ENCODE results near the gene FOLR3.
"Not testable (repeated sequence)": the region's sequence is repeated elsewhere in the genome, so short reads cannot be mapped to it uniquely, and the experiment has no call there.

The FOLR3 gene

DNA sequence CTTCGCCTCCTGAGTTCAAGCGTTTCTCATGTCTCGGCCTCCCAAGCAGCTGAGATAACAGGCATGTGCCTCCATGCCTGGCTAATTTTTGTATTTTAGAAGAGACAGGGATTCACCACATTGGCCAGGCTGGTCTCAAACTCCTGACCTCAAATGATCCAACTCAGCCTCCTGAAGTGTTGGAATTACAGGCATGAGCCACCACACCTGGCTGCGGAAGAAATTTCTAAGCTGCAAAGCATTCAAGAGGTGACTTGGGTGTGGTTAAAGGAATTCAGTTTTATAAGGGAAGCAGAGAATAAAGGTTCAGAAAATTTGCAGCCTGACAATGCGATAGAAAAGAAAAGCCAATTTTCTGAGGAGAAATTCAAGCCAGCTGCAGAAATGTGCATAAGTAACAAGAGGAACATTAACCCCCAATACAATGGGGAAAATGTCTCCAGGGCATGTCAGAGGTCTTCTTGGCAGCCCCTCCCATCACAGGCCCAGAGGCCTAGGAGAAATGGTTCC is 33.6 kb downstream of the FOLR3 start:
- DNase-seq: not testable (repeated sequence)

DNA sequence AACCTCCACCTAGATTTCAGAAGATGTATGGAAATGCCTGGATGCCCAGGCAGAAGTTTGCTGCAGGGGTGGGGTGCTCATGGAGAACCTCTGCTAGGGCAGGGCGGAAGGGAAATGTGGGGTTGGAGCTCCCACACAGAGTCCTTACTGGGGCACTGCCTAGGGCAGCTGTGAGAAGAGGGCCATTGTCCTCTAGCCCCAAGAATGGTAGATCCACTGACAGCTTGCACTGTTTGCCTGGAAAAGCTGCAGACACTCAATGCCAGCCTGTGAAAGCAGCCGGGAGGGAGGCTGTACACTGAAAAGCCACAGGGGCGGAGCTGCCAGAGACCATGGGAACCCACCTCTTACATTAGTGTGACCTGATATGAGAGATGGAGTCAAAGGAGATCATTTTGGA is 34.2 kb downstream of the FOLR3 start:
- not testable (repeated sequence) for DNase-seq

DNA sequence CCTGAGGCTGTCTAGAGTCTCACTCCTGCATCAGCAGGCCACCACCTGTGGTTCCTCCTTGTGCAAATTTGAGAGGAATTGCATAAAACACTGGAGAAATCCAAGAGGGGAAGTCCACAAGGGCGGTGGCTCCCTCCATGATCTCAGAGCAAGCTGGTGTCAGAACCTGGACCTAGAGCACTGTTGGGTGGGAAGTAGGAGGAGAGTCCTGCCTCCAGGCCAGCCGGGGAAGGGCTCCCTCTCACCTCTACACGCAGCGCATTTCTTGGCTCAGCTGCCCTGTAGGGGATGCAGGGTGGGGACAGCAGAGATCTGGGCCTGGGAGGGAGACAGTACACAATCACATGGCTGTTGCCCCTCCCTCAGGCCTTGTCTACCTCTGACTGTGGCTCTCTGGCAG is 36.5 kb downstream of the FOLR3 start:
- DNase-seq: not testable (repeated sequence)

DNA sequence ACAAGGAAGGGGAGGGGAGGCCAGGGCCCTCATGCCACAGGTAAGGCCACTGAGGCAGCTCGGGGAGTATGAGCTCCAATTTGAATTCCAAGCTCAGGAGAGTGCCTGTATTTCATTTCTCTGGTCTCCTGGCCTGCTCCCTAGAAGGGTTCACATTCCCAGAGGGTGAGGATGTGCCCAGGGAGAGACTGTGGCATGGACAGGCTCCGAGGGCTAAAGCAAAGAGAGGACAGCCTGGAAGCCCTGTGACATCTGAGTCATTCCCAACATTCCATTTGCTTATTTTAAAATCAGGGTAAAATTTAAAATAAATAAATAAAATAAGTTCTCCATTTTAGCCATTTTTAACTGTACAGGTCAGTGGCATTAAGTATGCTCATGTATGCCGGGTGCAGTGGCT is 37.8 kb downstream of the FOLR3 start:
- DNase-seq: no peak

DNA sequence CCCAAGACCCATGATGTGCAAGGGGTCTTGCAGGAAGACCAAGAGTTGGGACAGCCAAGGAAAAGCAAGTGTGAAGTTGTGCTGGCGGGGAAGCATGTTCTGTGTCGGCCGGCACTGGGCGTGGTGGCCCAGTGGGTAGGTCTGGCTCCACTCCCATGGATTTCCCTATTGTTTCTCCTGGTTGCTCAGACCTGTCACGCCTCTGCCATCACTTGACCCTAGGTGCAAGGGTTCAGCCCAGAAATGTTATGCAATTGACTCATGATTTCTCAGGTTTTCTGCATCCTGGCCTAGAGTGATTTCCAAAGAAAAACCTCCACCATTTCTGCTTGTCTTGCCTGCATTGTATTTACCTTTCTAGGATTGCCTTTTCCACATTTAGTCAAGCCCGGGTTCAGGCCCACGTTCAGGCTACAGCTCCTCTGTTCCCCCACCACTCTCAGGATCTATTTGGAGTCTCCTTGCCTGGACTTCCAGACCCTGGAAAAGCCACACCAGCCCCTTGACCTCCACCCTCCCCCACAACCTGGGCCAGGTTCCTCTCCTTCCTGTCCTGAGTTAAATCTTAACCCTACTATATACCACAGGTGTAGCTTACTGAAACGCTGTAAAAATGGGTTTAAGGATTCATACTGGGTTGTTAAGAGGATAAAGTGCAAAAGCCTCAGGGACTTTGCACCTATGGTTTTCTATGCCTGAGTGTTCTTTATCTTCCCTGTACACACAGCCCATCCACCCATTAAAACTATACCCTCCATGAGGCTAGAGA is 39.0 kb downstream of the FOLR3 start:
- no peak for DNase-seq

DNA sequence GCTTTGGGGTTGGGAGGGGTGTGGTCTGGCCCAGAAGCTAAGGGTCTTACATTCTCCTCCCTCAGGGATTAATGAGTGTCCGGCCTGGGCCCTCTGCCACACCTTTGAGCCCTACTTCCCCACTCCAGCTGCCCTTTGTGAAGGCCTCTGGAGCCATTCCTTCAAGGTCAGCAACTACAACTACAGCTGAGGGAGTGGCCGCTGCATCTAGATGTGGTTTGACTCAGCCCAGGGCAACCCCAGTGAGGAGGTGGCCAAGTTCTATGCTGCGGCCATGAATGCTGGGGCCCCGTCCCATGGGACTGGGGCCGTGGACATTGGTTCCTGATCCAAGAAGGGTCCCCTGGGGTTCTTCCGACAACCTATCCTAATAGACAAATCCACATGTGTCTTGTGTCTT is 42.1 kb downstream of the FOLR3 start:
- DNase-seq: no peak

DNA sequence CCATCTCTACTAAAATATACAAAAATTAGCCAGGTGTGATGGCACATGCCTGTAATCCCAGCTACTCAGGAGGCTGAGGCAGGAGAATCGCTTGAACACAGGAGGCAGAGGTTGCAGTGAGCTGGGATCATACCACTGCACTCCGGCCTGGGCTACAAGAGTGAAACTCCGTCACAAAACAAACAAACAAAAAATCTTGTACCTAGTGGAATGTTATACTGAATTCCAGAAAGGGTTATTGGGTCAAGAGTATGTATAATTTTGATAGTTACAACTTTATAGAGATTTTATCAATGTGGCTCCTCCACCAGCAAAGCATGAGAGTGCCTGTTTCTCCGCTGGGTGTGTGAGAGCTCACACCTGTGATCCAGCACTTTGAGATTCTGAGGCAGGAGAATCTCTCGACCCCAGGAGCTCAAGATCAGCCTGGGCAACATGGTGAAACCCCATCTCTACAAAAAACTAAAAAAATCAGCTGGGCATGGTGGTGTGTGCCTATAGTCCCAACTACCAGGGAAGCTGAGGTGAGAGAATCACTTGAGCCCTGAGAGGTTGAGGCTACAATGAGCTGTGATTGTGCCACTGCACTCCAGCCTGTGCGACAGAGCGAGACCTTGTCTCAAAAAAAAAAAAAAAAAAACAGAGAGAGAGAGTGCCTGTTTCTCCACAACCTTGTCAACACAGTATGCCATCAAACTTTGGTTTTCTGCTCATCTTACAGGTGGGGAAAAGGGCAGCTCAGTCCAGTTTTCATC is 43.7 kb downstream of the FOLR3 start:
- DNase-seq: no peak

DNA sequence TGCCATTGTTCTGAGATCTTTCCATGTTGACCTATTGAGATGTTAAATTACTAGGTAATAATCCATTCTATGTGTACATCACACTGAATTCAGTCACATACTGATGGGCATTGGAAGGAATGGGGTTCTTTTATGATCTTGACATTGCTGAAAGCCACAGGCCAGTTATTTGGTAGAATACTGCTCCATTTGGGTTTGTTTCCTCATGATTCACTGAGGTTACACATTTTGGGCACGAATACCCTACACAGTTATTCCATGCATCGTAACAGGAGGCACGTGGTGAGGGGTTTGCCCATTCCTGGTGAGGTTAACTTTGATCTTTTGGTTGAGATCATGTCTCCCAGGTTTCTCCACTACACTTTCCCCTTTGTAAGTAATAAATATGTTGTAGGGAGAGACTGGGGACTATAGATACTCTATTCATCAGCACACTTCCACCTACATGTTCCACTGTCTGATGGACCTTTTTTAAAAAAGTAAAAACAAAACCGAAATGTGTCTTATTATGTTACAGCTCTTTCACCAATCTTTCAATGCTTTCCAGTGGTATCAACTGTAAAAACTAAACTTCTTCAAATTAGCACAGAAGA is 44.4 kb downstream of the FOLR3 start:
- no peak for DNase-seq

DNA sequence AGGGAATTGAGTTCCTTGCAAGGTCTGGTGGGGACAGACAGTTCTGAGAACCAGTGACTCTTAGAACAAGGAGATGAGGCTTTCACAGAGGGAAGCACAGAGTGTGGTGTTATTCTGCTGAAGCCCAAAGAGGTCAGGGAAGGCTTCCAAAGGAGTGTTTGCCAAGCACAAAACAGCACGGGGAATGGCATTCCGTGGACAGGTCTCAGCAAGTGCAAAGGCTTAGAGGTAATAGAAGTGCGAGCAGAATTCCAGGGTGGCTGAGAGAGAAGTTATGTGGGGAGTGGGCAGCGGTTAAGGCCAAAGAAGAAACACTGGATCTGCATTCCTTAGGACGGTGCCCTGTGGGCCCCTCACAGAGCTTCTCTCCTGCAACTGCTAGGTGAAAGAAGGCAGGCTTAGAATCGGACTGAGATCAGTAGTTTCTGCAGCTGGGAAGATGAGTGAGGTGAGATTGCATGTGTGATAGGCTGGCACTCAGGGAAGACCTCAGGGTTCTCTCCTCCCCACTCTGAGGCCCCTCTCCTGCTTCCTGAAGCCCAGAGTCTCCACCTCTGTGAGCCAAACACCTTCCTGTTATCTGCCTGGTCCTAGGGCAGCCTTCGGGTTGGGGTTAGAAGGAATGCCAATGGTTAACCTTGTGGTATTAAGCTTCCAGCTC is 45.5 kb downstream of the FOLR3 start:
- DNase-seq: not testable (repeated sequence)

DNA sequence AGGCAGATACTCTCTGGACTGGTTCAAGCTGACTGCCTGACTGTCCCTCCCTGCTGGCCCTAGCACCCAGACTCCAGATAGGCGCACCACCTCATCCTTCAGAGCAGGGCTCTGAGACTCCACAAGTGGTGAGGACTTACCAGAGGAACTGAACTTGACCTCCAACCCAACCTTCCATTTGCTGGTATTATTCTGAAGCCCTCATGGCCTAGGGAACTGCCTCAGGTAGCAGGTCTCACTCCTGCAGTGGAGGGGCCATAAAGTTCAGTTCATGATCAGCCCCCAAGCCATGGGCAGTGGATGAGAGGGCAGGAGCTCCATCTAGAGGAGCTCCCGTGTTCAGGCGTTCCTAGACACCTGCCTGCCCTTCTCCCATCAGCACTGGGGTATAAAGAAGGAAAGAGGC is 46.0 kb downstream of the FOLR3 start:
- DNase-seq: not testable (repeated sequence)

DNA sequence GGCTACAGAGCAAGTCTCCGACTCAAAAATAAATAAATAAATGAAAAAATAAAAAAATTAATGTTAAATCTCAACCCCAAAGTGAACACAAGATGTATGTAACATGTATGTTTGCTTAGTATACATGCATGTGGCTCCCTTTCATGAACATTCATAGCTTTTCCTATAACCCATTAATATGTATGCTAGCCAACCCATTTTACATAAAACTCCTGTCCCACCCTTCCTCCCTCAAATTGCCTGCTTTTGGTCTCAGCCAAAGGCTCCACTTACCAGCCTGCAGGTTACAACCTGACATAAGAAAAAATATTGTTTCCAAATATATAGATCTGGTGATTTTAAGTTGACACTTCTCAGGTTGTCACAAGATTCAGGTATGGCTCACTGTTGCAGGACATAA is 52.7 kb downstream of the FOLR3 start:
- DNase-seq: no peak

Measured in CD4-positive, alpha-beta T cell treated with Interleukin-12 subunit alpha and Interleukin-12 subunit beta, for 1 hour (primary cell).